Inferior parietal cortex (tissue), 1 donor: ENCODE results near the gene ASIP.
"Not testable (repeated sequence)": the region's sequence is repeated elsewhere in the genome, so short reads cannot be mapped to it uniquely, and the experiment has no call there.

ENCODE experiments used
- DNase-seq: peaks from one replicate; pipeline ENCODE4 v3.0.0-alpha.2; 2016; ENCODE audit errors: extremely low spot score

ASIP gene

DNA sequence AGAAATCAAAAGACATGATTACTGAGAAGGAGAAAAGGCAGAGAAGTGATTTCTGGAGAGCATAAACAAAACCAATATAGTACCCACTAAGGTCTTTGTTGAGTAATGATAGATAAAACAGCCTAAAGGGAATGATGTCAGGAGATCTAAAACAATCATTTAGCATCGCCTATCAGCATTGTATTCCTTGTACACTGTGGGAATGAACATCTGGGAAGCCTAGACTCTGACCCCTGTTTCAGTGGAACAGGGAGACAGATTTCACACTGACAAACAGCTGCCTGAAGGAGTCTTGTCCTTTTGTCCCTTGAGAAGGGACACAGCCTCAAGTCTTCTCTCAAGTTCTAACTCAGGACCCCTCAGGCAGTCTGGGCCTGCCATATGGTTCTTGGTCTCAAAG, 1.7 kb downstream of the ASIP start:
- DNase-seq, result no peak

DNA sequence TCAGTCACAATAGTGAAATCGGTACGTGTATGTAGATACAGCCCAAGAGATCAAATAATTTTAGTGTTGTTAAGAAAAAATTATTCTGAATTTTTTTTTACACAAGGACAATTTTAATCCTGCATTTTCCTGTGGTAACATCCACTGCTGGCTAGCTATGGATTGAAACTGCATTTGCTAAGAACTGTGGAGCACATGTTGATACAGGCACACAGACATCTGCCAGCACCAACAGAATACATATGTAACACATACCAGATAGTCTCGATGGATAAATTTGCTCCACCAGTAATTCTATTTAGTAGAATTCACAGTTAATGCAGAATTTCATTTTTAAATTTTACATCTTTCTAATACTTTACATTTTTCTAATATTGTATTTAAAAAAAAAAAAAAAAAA, 2.2 kb downstream of the ASIP start:
- DNase-seq, result no peak

DNA sequence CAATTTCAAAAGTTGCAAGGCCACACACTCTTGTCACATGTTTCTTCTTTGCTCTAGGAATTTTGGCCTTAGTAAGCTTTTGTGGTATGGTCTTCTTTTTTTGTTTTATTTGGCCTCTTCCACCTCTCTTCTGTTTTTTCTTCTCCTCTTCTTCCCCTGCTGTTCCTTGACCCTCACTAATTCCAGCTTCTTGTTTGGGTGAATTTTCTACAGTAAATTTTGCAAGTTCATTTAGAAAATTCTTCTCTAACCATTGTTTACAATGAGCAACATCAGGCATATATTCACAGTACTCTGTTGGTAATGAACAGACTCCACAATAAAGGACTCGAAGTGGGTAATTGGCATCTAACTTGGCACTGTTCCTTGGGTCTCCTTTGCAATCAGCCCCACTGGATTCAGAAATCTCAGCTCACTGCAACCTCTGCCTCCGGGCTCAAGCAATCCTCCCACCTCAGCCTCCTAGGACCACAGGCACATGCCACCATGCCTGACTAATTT, 5.0 kb downstream of the ASIP start:
- no peak for DNase-seq

DNA sequence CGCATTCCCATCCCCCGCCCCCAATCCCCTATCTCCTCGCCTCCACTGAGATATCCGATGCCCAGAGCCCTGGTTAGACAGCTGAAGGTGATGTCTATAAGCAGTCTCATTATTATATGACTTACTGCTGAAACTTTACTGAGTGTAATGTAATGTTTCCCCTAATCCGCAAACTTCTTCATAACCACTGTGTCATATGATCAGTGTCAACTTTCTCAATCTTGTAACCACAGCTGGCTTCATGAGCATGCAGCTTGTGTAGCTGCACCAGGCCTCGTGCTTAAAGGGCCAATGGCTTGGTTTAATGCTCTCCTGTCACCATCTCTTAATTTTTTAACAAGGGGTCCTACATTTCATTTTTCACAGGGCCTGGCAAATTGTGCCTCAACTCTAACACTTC, 8.1 kb downstream of the ASIP start:
- no peak for DNase-seq

DNA sequence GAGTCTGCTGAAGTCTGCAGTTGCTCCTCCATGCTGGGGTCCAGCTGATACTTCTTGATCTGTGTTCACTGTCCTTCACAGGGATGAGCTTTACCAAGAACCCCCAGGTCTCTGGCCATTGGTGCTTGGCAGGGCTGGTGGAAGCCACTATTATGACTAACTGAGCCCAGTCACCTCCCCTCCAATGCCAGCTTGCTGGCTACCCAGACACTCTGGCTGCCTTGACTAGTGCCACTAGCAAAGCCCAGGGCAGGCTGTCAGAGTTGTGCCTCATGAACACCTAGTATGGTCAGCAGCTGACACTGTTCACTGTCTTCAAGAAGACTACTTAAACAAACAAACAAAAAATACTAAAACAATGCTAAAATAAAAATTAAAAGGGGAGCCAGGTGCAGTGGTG, 8.8 kb downstream of the ASIP start:
- no peak for DNase-seq

DNA sequence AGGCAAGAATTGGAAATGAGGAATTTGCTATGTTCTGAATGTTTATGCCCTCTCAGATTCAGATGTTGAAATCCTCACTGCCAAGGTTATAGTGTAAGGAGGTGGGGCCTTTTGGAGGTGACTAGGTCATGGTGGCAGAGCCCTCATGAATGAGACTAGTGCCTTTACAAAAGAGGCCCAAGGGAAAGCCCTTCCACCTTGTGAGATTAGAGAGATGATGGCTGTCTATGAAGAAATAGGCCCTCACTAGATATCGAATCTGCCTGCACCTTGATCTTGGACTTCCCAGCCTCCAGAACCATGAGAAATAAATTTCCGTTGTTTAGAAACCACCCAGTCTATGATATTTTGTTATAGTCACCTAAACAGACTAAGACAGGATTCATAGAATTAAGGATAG, 10.4 kb downstream of the ASIP start:
- DNase-seq, result no peak

DNA sequence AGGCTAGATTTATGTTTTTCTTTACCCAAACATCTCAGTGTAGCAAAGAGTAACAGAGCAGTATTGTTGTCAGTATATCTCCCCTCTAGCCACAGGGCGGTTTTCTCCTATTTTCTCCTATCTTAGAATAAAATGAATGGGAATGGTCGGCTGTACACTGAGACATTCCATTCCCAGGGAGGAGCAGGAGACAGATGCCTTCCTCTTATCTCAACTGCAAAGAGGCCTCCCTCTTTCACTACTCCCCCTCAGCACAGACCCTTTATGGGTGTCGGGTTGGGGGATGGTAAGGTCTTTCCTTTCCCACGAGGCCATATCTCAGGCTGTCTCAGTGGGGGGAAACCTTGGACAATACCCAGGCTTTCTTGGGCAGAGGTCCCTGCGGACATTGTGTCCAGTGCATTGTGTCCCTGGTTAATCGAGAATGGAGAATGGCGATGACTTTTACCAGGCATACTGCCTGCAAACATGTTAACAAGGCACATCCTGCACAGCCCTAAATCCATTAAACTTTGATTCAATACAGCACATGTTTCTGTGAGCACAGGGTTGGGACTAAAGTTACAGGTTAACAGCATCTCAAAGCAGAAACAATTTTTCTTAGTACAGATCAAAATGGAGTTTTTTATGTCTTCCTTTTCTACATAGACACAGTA, 11.3 kb downstream of the ASIP start:
- not testable (repeated sequence) for DNase-seq

DNA sequence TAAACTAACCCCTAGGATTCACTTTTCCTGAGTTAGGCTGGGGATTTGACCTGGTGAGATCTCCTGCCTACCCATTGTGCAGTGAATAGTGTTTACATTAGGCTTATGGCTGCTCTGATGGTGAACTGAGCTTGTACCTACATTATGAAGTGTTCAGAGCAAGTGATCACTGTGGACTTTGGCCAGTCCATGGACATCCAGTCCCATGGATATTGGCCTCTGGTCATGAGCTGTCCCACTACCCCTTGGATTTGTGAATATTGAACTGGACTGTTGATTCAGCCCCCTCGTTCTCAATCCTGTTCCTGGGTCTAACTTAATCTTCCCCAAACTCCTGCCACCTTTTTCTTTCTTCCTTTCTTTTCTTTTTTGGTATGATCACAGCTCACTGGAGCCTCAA, 13.8 kb downstream of the ASIP start:
- no peak for DNase-seq

DNA sequence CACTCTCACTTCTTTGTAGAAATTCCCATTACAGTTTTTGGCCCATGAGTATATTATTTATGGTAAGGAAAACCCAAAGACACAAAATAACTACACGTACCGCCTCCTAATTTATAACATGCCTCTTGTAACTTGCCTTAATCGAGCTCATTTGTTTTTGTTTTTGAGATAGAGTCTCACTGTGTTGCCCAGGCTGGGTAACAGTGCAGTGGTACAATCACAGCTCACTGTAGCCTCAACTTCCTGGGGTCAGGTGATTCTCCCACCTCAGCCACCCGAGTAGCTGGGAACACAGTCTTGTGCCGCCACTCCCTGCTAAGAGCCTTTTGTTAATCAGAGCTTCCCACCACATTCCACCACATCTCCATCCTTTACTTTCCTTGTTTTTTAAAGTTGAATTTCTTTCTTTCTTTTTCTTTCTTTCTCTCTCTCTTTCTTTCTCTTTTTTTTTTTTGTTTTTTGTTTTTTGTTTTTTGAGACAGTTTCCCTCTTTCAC, 15.5 kb downstream of the ASIP start:
- no peak for DNase-seq

DNA sequence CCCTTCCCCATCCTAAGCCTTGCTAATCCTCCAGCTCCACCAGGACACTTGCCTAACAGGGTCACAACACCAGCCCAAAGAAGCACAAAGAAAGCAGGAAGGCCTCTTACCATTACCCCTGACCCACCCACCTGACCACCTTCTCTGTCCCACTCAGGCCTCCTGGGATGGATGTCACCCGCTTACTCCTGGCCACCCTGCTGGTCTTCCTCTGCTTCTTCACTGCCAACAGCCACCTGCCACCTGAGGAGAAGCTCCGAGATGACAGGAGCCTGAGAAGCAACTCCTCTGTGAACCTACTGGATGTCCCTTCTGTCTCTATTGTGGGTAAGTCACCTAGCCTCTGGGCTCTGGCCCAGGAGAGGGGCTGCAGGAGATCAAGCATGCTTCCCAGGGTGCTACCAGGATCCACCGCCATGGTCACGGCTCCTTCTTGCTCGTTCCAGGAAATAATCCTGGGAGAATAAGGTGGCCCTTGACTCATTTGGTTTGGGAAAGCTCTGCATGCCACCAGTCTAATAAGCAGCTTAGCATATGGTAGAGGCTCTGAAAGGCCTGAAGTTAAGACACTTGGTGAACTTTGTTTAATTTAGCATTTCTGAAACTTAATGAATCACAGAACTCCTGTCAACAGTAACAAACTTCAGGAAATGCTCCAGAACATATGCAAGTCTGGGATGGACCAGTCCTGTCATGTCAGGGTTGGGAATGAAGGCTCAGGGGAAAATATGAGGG, 19.2 kb downstream of the ASIP start:
- DNase-seq, result no peak

DNA sequence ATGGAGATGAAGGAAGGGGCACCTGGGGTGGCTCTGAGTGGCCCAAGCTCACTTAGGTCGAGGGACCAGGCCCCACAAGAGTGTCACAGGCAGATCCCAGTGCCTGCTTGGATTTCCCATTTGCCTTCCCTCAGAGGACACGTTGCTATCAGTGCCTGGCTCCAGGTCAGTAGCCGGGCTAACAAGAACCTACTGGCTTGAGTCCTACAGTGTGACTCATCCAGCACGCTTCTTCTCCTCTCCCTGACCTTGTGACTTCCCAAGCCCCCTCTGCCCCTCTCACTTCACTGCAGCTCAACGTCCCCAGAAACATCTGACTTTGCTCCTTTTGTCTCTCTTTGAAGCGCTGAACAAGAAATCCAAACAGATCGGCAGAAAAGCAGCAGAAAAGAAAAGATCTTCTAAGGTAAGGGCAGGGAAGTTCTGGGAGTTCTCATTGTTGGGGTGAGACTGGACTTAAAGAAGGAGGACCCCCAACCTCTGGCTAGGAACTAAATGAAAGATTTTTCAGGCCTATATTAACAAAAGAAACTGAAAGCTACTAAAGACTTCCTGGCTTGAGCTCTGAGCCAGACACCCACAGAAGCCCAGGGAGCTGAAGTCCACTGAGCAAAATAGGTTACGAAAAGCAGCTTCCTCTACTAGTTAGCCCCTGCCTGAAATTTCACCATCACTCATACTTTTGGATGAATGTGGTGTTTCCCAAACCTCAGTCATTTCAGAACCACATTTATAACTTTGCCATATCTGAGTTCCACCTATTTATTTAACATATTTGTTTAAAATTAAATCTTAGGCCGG, 21.5 kb downstream of the ASIP start:
- DNase-seq, result no peak

DNA sequence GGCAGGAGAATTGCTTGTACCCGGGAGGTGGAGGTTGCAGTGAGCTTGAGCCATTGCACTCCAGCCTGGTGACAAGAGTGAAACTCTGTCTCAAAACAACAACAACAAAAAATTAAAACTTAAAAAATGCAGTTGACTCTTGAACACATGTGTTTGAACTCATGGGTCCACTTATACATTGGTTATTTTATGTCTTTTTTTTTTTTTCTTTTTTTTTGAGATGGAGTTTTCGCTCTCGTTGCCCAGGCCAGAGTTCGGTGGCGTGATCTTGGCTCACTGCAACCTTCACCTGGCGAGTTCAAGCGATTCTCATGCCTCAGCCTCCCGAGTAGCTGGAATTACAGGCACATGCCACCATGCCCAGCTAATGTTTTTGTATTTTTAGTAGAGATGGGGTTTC, 22.2 kb downstream of the ASIP start:
- DNase-seq, result not testable (repeated sequence)

DNA sequence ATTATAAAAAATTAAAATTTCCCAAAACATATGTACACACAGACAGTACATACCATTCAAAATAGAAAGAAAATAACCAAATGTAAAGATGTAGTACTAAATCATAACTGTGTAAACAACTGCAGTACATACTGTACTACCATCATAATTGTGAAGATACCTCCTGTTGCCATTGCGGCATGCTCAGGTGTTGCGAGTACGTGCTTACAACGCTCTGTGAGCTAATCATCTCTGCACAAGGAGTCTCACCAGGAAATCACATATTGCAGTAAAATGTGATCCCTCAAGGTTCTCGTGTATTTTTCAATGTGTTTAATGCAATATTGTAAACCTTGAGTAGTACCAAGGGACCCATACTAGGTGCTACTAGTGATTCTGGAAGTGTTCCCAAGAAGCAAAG, 22.9 kb downstream of the ASIP start:
- DNase-seq, result no peak

DNA sequence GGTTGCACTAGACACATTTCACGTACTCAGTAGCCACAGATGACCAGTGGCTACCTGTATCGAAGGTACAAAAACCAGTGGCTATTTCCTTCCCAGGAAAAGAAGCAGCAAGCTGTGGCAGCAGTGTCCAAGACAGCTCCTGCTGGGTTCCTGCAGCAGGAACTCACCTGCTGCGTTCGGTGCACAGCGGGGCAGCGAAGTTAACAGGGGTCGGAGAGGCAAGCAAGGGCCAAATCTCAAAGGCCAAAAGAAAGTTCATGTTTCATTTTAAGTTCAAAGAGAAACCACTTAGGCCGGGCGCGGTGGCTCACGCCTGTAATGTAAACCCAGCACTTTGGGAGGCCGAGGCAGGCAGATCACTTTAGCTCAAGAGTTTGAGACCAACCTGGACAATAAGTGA, 26.9 kb downstream of the ASIP start:
- DNase-seq, result no peak

DNA sequence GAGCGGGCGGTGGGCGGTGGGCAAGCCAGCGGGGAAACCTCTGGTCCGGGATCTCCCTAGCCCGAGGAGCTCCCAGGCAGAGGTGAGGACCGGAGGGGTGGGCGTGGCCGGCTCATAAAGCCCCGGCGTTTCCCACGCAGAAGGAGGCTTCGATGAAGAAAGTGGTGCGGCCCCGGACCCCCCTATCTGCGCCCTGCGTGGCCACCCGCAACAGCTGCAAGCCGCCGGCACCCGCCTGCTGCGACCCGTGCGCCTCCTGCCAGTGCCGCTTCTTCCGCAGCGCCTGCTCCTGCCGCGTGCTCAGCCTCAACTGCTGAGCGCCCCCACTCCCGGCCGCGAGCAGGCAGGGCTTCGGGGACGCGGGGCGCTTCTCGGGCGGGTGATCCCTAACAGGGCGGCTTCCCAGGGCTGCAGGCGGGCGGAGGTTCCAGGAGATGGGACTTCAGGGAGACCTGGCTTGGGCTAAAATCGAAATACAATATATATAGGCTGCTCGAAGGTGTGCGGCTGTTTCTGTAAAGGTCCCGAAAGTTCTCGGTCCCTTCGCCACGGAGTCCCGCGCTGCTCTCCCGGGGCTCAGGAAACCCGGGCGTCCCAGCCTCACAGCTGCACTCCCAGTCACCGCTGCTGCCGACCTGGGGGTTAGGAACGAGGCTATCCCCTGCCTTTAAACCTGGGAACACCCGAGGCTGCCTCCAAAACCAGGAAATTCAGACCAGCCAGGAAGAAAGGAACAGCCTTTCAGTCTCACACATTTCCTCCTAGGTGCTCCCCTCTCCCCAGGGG, 27.8 kb downstream of the ASIP start:
- DNase-seq, result no peak

DNA sequence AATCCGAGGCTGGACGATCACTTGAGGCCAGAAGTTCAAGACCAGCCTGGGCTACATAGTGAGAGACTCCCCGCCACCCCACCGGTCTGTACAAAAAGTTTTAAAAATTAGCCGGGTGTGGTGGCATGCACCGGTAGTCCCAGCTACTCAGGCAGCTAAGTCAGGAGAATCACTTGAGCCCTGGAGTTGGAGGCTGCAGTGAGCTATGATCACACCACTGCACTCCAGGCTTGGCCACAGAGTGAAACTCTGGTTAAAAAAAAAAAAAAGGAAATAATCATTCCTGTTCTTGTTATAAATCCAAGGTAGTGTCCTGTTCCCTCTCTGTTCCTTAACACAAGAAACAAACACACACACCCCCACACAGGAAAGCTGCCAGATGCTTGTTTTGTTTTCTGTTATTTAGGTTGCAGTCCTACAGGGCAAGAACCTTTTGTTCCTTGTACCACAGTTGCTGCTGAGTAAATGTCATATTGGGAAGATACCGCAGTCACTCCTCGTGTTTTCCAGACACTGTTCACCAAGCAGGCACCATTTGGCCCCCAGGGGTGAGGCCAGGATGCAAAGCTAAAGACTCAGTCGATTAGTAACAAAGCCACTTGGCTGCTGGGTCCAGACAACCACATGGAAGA, 28.9 kb downstream of the ASIP start:
- DNase-seq, result no peak

DNA sequence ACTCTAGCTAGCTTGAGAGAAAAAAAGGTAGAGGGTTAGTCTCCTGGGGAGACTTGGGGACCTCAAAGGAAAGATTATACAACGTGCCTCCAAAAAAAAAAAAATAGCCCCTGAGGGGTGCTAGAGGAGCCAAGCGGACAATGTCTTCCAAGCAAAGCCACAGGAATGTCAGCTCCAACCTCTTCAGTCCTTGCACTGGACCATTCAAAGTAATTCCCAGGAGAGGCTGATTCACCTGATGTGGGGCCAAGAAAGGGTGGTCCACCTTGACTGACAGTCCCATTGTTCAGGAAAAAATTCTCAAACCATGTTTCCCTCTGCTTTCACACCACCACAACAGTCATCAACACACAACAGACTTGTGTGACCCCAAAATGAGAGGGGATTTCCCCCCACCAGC, 30.7 kb downstream of the ASIP start:
- no peak for DNase-seq

DNA sequence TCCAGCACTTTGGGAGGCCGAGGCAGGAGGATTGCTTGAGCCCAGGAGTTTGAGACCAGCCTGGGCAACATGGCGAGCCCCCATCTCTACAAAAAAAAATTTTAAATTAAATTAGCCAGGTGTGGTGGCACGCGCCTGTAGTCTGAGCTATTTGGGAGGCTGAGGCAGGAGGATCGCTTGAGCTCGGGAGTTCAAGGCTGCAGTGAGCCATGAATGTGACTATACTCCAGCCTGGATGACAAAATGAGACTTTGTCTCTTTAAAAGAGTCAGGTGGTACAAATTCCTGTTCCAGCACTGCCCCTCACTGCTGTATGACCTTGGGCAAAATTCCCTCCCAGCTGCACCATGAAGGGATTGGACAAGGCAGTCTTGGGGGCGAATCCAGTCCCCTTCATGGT, 33.5 kb downstream of the ASIP start:
- no peak for DNase-seq

DNA sequence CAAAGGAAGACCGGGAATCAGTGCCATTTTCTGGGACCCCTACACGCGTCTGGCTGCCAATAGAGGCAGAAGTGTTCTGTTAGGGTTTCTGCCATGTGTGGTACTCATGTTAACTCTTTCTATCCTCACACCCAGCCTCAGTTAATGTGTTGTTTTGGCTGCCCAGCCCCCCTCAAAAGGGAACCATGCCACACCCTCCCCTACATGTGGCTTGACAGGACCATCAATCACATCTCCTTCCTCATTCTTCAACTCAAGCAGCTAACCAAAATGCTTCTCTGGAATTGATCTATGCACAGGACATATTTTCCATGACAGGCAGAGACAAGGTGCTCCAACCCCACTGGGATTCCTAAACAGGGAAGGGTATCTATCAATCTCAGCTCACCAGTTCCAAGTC, 40.0 kb downstream of the ASIP start:
- no peak for DNase-seq

DNA sequence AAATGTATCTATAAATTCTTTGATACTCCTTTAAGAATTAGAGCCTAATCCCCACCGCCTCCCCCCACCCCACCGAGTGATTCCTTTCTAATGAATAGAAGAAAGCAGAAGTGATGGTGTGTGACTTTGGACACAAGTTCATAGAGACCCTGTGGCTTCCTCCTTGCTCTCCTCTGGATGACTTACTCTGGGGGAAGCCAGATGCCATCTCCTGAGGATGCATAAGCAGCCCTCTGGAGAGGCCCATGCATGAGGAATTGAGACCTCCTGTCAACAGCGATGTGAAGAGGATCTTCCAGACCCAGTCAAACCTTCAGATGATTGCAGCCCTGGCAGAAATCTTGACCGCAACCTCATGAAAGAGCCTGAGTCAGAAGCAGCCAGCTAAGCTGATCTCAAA, 40.8 kb downstream of the ASIP start:
- no peak for DNase-seq

DNA sequence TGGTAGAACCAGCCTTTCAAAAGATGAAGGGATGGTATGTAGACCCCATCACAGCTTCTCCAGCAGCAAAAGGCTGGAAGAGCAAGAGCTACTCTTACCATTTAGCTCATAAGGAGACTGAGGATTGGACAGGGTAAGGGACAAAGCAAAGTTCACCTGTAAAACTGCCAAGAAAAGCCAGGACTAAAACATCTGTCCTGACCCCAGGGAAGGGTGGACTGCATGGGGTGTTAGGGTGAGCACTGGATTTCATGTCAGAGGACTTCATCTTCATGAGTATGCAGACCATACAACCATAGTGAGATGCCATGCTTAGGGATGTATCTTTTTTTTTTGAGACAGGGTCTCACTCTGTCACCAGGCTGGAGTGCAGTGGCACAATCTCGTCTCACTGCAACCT, 42.6 kb downstream of the ASIP start:
- no peak for DNase-seq
